Gastrocnemius medialis (tissue), 4 donors: ENCODE data around the gene TTC29. TPM values are rescaled to one million over a fixed set of nuclear protein-coding genes. Genes with fewer than 3 reads are reported as not detected.

Experiments
- ATAC-seq, 2 donors: fragments of 150-250 bp; one replicate each; pipeline ENCODE4 v1.9.1; 2016
- DNase-seq, 2 donors: peaks; one replicate each; pipeline ENCODE4 v3.0.0-alpha.2; 2019
- H3K27ac ChIP-seq, 4 donors: fragments of 200-600 bp; sonication (generic); 1 replicate in 1 of 4; 2 replicates in 3 of 4; pipeline ENCODE4 v1.5.1; 2016 to 2018; ENCODE audit warnings: mild to moderate bottlenecking in 2 of 4, moderate library complexity in 1 of 4
- H3K27me3 ChIP-seq, 3 donors: fragments of 200-600 bp; sonication (generic) in 2 of 3; 1 replicate in 1 of 3; 2 replicates in 2 of 3; pipeline versions ENCODE4 v1.5.1 to v1.6.0; 2016 to 2019; ENCODE audit warnings: mild to moderate bottlenecking in 1 of 3, moderate library complexity in 1 of 3
- H3K36me3 ChIP-seq, 2 donors: fragments of 200-600 bp; sonication (generic) in 1 of 2; one replicate each; pipeline ENCODE4 v1.5.1; 2017 to 2018
- H3K4me1 ChIP-seq, 2 donors: fragments of 200-600 bp; sonication (generic) in 1 of 2; one replicate each; pipeline ENCODE4 v1.5.1; 2016 to 2017; ENCODE audit warnings: mild to moderate bottlenecking in 2 of 2
- H3K4me3 ChIP-seq, 4 donors: fragments of 200-600 bp; sonication (generic) in 3 of 4; 1 replicate in 1 of 4; 2 replicates in 3 of 4; pipeline ENCODE4 v1.5.1; 2016 to 2019; ENCODE audit warnings: mild to moderate bottlenecking in 2 of 4
- H3K9me3 ChIP-seq, 3 donors: fragments of 200-600 bp; sonication (generic) in 2 of 3; 1 replicate in 1 of 3; 2 replicates in 2 of 3; pipeline ENCODE4 v1.5.1; 2016 to 2019
- POLR2A ChIP-seq, 2 donors: fragments of 450-650 bp; IDR thresholded peaks; one replicate each; pipeline ENCODE4 v1.6.1; 2017; ENCODE audit warnings: antibody characterized with exemption in 2 of 2, mild to moderate bottlenecking in 2 of 2, moderate library complexity in 2 of 2
- in situ Hi-C, 4 donors: fragments of 200-750 bp; cut with MboI; loops; one replicate each; pipeline versions ENCODE4 v1.15.0 to v1.8.0; 2017; ENCODE audit warnings: low sequenced_read_pairs in 4 of 4
- intact Hi-C: fragments of 100-400 bp; cut with DNase I; formaldehyde crosslinking; loops from one replicate; pipeline ENCODE4 v1.15.1; 2023; ENCODE audit warnings: low total_unique reads
- total RNA-seq, 4 donors: library from RNA; depleted of rRNA; stranded (reverse); fragments of >200 nt; gene quantifications; one replicate each; pipeline versions ENCODE4 v1.1.0 to v1.2.3, GENCODE V29; 2016
- TF ChIP-seq, protein P1 (sequence below), 5 experiments: fragments of 450-650 bp in 3 of 5; fragments of 200-600 bp in 2 of 5; sonication (generic) in 2 of 5; IDR thresholded peaks in 4 of 5; conservative IDR thresholded peaks in 1 of 5; 1 replicate in 4 of 5; 2 replicates in 1 of 5; pipeline ENCODE4 v1.5.1; 2016 to 2019; ENCODE audit warnings: antibody characterized with exemption in 5 of 5, mild to moderate bottlenecking in 3 of 5, moderate library complexity in 3 of 5

TTC29 gene
- total RNA-seq, 4 donors from 2014 or later = not detected

- H3K4me1 ChIP-seq = peaks cover 7 to 8% of the 10 kb centered on the region in 2 donors
- DNase-seq (no peak), ATAC-seq (no peak)
- no peak overlapping the region for H3K27ac ChIP-seq
- no peaks in the 10 kb centered on the region for H3K27me3 ChIP-seq
- H3K36me3 ChIP-seq = no peaks in the 10 kb centered on the region
- H3K4me3 ChIP-seq = no peak overlapping the region
- H3K9me3 ChIP-seq = no peaks in the 10 kb centered on the region
- TF ChIP-seq, protein P1, sequence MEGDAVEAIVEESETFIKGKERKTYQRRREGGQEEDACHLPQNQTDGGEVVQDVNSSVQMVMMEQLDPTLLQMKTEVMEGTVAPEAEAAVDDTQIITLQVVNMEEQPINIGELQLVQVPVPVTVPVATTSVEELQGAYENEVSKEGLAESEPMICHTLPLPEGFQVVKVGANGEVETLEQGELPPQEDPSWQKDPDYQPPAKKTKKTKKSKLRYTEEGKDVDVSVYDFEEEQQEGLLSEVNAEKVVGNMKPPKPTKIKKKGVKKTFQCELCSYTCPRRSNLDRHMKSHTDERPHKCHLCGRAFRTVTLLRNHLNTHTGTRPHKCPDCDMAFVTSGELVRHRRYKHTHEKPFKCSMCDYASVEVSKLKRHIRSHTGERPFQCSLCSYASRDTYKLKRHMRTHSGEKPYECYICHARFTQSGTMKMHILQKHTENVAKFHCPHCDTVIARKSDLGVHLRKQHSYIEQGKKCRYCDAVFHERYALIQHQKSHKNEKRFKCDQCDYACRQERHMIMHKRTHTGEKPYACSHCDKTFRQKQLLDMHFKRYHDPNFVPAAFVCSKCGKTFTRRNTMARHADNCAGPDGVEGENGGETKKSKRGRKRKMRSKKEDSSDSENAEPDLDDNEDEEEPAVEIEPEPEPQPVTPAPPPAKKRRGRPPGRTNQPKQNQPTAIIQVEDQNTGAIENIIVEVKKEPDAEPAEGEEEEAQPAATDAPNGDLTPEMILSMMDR (IDR thresholded peaks at IDR 0.05 in 4 of 5, conservative IDR thresholded peaks at IDR 0.05 in 1 of 5) = no peak
- no peak for TF ChIP-seq POLR2A (IDR thresholded peaks at IDR 0.05)
- in situ Hi-C loops = no loop called here
- intact Hi-C loops = loop anchor here (10.0 kb wide), 1 partner anchor 161 kb away; no protein-coding TSS in a partner anchor
Measured at GRCh38 chr4:146943691-146944375, 1.8 kb downstream of the TTC29 start.

DNA sequence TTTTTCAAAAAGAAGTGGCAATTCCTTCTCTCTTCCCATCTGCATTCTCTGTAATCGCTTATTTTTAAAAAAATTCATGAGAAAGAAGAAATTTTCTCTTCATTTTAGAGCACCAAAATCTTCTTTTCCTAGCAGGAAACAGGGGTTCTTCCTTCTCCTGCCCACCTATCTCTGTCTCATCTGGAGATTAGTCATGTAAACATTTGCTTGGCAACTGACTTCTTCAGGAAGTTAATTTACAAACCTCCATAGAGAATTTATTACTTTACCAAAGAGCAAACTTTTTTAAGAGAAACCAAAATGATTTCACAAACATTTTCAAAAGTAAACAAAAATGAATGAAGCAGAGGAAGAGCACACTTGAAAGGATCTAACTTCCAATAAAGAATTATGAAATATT, 13.5 kb downstream of the TTC29 start:
- no peak for DNase-seq

GRCh38 chr4:146930673-146931072, 15.0 kb downstream of the TTC29 start:
- no peak for TF ChIP-seq POLR2A (IDR thresholded peaks at IDR 0.05)
- TF ChIP-seq, protein P1 (IDR thresholded peaks at IDR 0.05 in 4 of 5, conservative IDR thresholded peaks at IDR 0.05 in 1 of 5) = no peak
- Histone ChIP-seq H3K27ac (no peak overlapping the region), H3K27me3 (no peaks in the 10 kb centered on the region), H3K4me1 (no peaks in the 10 kb centered on the region), H3K36me3 (no peaks in the 10 kb centered on the region), H3K4me3 (no peak overlapping the region), H3K9me3 (no peaks in the 10 kb centered on the region)
- ATAC-seq = no peak
- DNase-seq = no peak
- in situ Hi-C loops = no loop called here
- intact Hi-C loops = no loop called here

More for the DNA sequence above, 13.5 kb downstream of the TTC29 start:
- in situ Hi-C loops (no loop called here), intact Hi-C loops (no loop called here)
- ATAC-seq = no peak
- no peaks in the 10 kb centered on the region for H3K36me3 ChIP-seq
- H3K27ac ChIP-seq = no peak overlapping the region
- no peaks in the 10 kb centered on the region for H3K27me3 ChIP-seq
- H3K9me3 ChIP-seq = no peaks in the 10 kb centered on the region
- H3K4me1 ChIP-seq = no peaks in the 10 kb centered on the region
- TF ChIP-seq, protein P1 (IDR thresholded peaks at IDR 0.05 in 4 of 5, conservative IDR thresholded peaks at IDR 0.05 in 1 of 5) = no peak
- TF ChIP-seq POLR2A (IDR thresholded peaks at IDR 0.05) = no peak
- no peak overlapping the region for H3K4me3 ChIP-seq

- TF ChIP-seq POLR2A (IDR thresholded peaks at IDR 0.05) = no peak
- TF ChIP-seq, protein P1 (IDR thresholded peaks at IDR 0.05 in 4 of 5, conservative IDR thresholded peaks at IDR 0.05 in 1 of 5) = no peak
- Histone ChIP-seq H3K4me3 (no peak overlapping the region), H3K36me3 (no peaks in the 10 kb centered on the region), H3K4me1 (no peaks in the 10 kb centered on the region), H3K27me3 (no peaks in the 10 kb centered on the region), H3K9me3 (no peaks in the 10 kb centered on the region), H3K27ac (no peak overlapping the region)
- in situ Hi-C loops = no loop called here
- intact Hi-C loops = no loop called here
- DNase-seq (no peak), ATAC-seq (no peak)
Measured at GRCh38 chr4:146927695-146928094, 18.0 kb downstream of the TTC29 start.
